Sigmoid colon (tissue), 3 donors: ENCODE results near the gene PARP12.

Experiments used
- POLR2A ChIP-seq, 2 donors: fragments of 450-650 bp; IDR thresholded peaks; one replicate each; pipeline ENCODE4 v1.6.1; 2016; ENCODE audit warnings: antibody characterized with exemption in 2 of 2, mild to moderate bottlenecking in 2 of 2, moderate library complexity in 2 of 2
- TF ChIP-seq, protein P1 (sequence below), 4 experiments: fragments of 450-650 bp in 3 of 4; fragments of 200-600 bp in 1 of 4; IDR thresholded peaks; one replicate each; pipeline ENCODE4 v1.5.1; 2016 to 2019; ENCODE audit warnings: antibody characterized with exemption in 4 of 4, mild to moderate bottlenecking in 3 of 4, moderate library complexity in 2 of 4

GRCh38 chr7:140093375-140093774 is 30.6 kb upstream of the PARP12 start:
- TF ChIP-seq, protein P1, sequence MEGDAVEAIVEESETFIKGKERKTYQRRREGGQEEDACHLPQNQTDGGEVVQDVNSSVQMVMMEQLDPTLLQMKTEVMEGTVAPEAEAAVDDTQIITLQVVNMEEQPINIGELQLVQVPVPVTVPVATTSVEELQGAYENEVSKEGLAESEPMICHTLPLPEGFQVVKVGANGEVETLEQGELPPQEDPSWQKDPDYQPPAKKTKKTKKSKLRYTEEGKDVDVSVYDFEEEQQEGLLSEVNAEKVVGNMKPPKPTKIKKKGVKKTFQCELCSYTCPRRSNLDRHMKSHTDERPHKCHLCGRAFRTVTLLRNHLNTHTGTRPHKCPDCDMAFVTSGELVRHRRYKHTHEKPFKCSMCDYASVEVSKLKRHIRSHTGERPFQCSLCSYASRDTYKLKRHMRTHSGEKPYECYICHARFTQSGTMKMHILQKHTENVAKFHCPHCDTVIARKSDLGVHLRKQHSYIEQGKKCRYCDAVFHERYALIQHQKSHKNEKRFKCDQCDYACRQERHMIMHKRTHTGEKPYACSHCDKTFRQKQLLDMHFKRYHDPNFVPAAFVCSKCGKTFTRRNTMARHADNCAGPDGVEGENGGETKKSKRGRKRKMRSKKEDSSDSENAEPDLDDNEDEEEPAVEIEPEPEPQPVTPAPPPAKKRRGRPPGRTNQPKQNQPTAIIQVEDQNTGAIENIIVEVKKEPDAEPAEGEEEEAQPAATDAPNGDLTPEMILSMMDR (IDR thresholded peaks at IDR 0.05), result no peak
- no peak for TF ChIP-seq POLR2A (IDR thresholded peaks at IDR 0.05)
